HG03108 (cell line): ENCODE measurements around the gene IGFBP1.
"Not testable (repeated sequence)": the region's sequence is repeated elsewhere in the genome, so short reads cannot be mapped to it uniquely, and the experiment has no call there.

Experiments used
- ATAC-seq: cut with Tn5 transposase; IDR thresholded peaks from one replicate; pipeline ENCODE4 v1.9.1; 2021; ENCODE audit warnings: moderate library complexity; ENCODE audit not compliant: unreplicated experiment

Gene IGFBP1

GRCh38 chr7:45888185-45888992 lies at the start of gene IGFBP1:
Gene IGFBP1 (plus strand): TSS chr7:45888488. CDS start chr7:45888653, 165 bp downstream.
- ATAC-seq = no peak

- ATAC-seq = not testable (repeated sequence)
Observed at GRCh38 chr7:45838852-45839251, 49.4 kb upstream of the IGFBP1 start.

GRCh38 chr7:45841926-45842717 lies 46.2 kb upstream of the IGFBP1 start:
- not testable (repeated sequence) for ATAC-seq

GRCh38 chr7:45846536-45846935 lies 41.8 kb upstream of the IGFBP1 start:
- ATAC-seq = not testable (repeated sequence)

GRCh38 chr7:45848734-45849133 lies 39.6 kb upstream of the IGFBP1 start:
- ATAC-seq = not testable (repeated sequence)

GRCh38 chr7:45852984-45853383 lies 35.3 kb upstream of the IGFBP1 start:
- ATAC-seq = not testable (repeated sequence)

GRCh38 chr7:45853491-45853890 lies 34.8 kb upstream of the IGFBP1 start:
- ATAC-seq = not testable (repeated sequence)

- ATAC-seq = not testable (repeated sequence)
Observed at GRCh38 chr7:45855680-45856079, 32.6 kb upstream of the IGFBP1 start.

GRCh38 chr7:45856888-45857287 lies 31.4 kb upstream of the IGFBP1 start:
- not testable (repeated sequence) for ATAC-seq

- ATAC-seq = no peak
Observed at GRCh38 chr7:45863715-45864114, 24.6 kb upstream of the IGFBP1 start.

- no peak for ATAC-seq
Observed at GRCh38 chr7:45865594-45866410, 22.5 kb upstream of the IGFBP1 start.

- ATAC-seq = no peak
Observed at GRCh38 chr7:45867471-45867870, 20.8 kb upstream of the IGFBP1 start.

- ATAC-seq = no peak
Observed at GRCh38 chr7:45869426-45869825, 18.9 kb upstream of the IGFBP1 start.

- ATAC-seq = no peak
Observed at GRCh38 chr7:45872116-45873034, 15.9 kb upstream of the IGFBP1 start.

GRCh38 chr7:45873035-45873354 lies 15.3 kb upstream of the IGFBP1 start, which contains the start of gene CCDC201:
Gene CCDC201 (minus strand): TSS chr7:45873082. CDS start chr7:45873007, 75 bp downstream.
- ATAC-seq = no peak

- no peak for ATAC-seq
Observed at GRCh38 chr7:45873355-45873754, 14.9 kb upstream of the IGFBP1 start.

- ATAC-seq = no peak
Observed at GRCh38 chr7:45874408-45875131, 13.7 kb upstream of the IGFBP1 start.

- ATAC-seq = no peak
Observed at GRCh38 chr7:45876519-45876918, 11.8 kb upstream of the IGFBP1 start.

GRCh38 chr7:45878457-45879144 lies 9.7 kb upstream of the IGFBP1 start:
- no peak for ATAC-seq
